GM12878 (cell line): ENCODE measurements around the gene PPP2R3B. TPM values are rescaled to one million over a fixed set of nuclear protein-coding genes. Genes with fewer than 3 reads are reported as not detected.

ENCODE experiments used
- BCLAF1 ChIP-seq: fragments of 450-650 bp; IDR thresholded peaks from 2 replicates; pipeline ENCODE4 v1.6.1; 2017; ENCODE audit warnings: antibody characterized with exemption, mild to moderate bottlenecking, moderate library complexity
- CEBPB ChIP-seq, 2 experiments: fragments of 150-350 bp in 1 of 2; IDR thresholded peaks; 2 replicates each; pipeline ENCODE4 v1.6.1; 2012 to 2014; ENCODE audit warnings: low read depth in 2 of 2, low read length in 2 of 2, borderline replicate concordance in 1 of 2, inconsistent platforms in 1 of 2
- EP300 ChIP-seq, 2 experiments: fragments of 150-350 bp in 1 of 2; IDR thresholded peaks; 2 replicates each; pipeline ENCODE4 v1.6.1; 2011 to 2012; ENCODE audit warnings: low read depth in 2 of 2, low read length in 2 of 2, borderline replicate concordance in 1 of 2, improper control_type of control experiment in 1 of 2, inconsistent platforms in 1 of 2; ENCODE audit not compliant: control insufficient read depth in 1 of 2
- ESRRA ChIP-seq: IDR thresholded peaks from 2 replicates; pipeline ENCODE4 v1.6.1; 2012; ENCODE audit warnings: mild to moderate bottlenecking, low read length, improper control_type of control experiment
- GABPA ChIP-seq: IDR thresholded peaks from 2 replicates; pipeline ENCODE4 v1.6.1; 2014; ENCODE audit warnings: antibody characterized with exemption, low read depth, mild to moderate bottlenecking, inconsistent platforms
- KLF5 ChIP-seq: fragments of 450-650 bp; IDR thresholded peaks from 2 replicates; pipeline ENCODE4 v1.6.1; 2014; ENCODE audit warnings: mild to moderate bottlenecking; ENCODE audit not compliant: partially characterized antibody
- LARP7 ChIP-seq: fragments of 450-650 bp; IDR thresholded peaks from 2 replicates; pipeline ENCODE4 v1.6.1; 2017; ENCODE audit warnings: mild to moderate bottlenecking
- NFIC ChIP-seq: IDR thresholded peaks from 2 replicates; pipeline ENCODE4 v1.6.1; 2012; ENCODE audit warnings: low read depth, mild to moderate bottlenecking, inconsistent platforms, low read length, moderate library complexity
- RAD21 ChIP-seq: IDR thresholded peaks from 2 replicates; pipeline ENCODE4 v1.6.1; 2011; ENCODE audit warnings: mild to moderate bottlenecking, low read depth, low read length, moderate library complexity; ENCODE audit not compliant: insufficient read depth
- SIN3A ChIP-seq: IDR thresholded peaks from 2 replicates; pipeline ENCODE4 v1.6.1; 2012; ENCODE audit warnings: low read depth, low read length, improper control_type of control experiment
- SPI1 ChIP-seq: IDR thresholded peaks from 2 replicates; pipeline ENCODE4 v1.6.1; 2011; ENCODE audit warnings: low read depth, mild to moderate bottlenecking, low read length, moderate library complexity, borderline replicate concordance; ENCODE audit not compliant: insufficient read depth
- SUZ12 ChIP-seq: fragments of 200-600 bp; sonication (generic); IDR thresholded peaks from one replicate; pipeline ENCODE4 v1.6.1; 2018; ENCODE audit warnings: antibody characterized with exemption, mild to moderate bottlenecking; ENCODE audit not compliant: unreplicated experiment
- polyA plus RNA-seq, 11 experiments: library from polyadenylated mRNA; depleted of rRNA in 4 of 11; unstranded in 6 of 11; stranded (reverse) in 5 of 11; fragments of >200 nt; fragmentation: Nextera tagmentation in 4 of 11; fragmentation: Illumina TruSeq in 1 of 11; extraction: Ambion mirVana in 4 of 11; extraction: Trizol in 1 of 11; gene quantifications; 1 replicate in 1 of 11; 2 replicates in 10 of 11; pipeline versions ENCODE4 v1.2.1 to v1.2.3, GENCODE V29; 2011 to 2016; ENCODE audit warnings: inconsistent platforms in 2 of 11, missing spikeins in 2 of 11, low read depth in 1 of 11
- total RNA-seq, 4 experiments: library from RNA; depleted of rRNA in 3 of 4; stranded (reverse); fragments of >200 nt in 3 of 4; fragmentation: Illumina TruSeq in 1 of 4; extraction: Trizol in 1 of 4; gene quantifications; 2 replicates each; pipeline versions ENCODE4 v1.2.1 to v1.2.3, GENCODE V29; 2013 to 2021
- TF ChIP-seq, protein P1 (sequence below): fragments of 450-650 bp; formaldehyde crosslinking; IDR thresholded peaks from 2 replicates; pipeline ENCODE4 v1.4.0; 2022; ENCODE audit warnings: mild to moderate bottlenecking, moderate library complexity

PPP2R3B gene
- total and polyA plus RNA-seq, 10 of the 15 experiments (the other 5 are each of a cell fraction or from before 2014, with no cell fraction given) = 0.11 to 34.3 (median 9.7) TPM; not detected in 1

DNA sequence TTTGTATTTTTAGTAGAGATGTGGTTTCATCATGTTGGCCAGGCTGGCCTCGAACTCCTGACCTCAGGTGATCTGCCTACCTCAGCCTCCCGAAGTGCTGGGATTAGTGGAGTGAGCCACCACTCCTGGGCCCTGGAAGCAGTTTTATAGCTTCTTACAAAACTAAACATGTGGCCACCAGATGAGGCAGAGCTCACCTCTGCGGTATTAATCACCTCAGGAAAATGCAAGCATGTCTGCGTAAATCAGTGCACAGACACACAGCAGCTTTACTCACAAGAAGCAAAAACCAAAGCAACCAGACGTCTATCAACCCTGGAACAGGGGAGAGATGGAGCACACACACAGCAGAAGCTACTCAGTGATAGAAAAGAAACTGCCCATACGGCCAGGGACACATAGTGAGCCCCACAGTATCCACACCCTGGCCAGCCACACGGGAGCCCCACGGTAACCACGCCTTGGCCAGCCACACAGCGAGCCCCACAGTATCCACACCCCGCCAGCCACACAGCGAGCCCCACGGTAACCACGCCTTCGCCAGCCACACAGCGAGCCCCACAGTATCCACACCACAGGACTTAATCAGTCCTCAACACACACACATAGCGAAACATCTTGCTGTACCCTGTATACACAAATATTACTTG lies 30.2 kb downstream of the PPP2R3B start (continued):
- TF ChIP-seq BCLAF1 = no peak
- TF ChIP-seq ESRRA = no peak
- no peak for TF ChIP-seq LARP7
- TF ChIP-seq SPI1 = no peak
- TF ChIP-seq SIN3A = no peak
- TF ChIP-seq EP300 (IDR thresholded peaks at IDR 0.05; ENCODE audit: borderline replicate concordance in 1 of 2, control insufficient read depth in 1 of 2, low read depth in 2 of 2, low read length in 2 of 2) = no peak
- TF ChIP-seq, protein P1, sequence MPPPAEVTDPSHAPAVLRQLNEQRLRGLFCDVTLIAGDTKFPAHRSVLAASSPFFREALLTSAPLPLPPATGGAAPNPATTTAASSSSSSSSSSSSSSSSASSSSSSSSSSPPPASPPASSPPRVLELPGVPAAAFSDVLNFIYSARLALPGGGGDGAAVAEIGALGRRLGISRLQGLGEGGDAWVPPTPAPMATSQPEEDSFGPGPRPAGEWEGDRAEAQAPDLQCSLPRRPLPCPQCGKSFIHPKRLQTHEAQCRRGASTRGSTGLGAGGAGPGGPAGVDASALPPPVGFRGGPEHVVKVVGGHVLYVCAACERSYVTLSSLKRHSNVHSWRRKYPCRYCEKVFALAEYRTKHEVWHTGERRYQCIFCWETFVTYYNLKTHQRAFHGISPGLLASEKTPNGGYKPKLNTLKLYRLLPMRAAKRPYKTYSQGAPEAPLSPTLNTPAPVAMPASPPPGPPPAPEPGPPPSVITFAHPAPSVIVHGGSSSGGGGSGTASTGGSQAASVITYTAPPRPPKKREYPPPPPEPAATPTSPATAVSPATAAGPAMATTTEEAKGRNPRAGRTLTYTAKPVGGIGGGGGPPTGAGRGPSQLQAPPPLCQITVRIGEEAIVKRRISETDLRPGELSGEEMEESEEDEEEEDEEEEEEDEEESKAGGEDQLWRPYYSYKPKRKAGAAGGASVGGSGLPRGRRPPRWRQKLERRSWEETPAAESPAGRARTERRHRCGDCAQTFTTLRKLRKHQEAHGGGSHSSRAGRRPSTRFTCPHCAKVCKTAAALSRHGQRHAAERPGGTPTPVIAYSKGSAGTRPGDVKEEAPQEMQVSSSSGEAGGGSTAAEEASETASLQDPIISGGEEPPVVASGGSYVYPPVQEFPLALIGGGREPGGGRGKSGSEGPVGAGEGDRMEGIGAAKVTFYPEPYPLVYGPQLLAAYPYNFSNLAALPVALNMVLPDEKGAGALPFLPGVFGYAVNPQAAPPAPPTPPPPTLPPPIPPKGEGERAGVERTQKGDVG (CRISPR knock-in tag) = no peak
- TF ChIP-seq SUZ12 = no peak
- TF ChIP-seq GABPA = no peak
- no peak for TF ChIP-seq NFIC
- no peak for TF ChIP-seq RAD21
- TF ChIP-seq CEBPB (IDR thresholded peaks at IDR 0.05; ENCODE audit: borderline replicate concordance in 1 of 2, low read depth in 2 of 2, low read length in 2 of 2) = no peak
- TF ChIP-seq KLF5 = no peak
